Body of pancreas (tissue), 4 donors: ENCODE data around the gene DGCR8.

Source experiments
- POLR2A ChIP-seq, 3 donors: fragments of 450-650 bp; IDR thresholded peaks; one replicate each; pipeline ENCODE4 v1.6.1; 2016; ENCODE audit warnings: antibody characterized with exemption in 3 of 3, mild to moderate bottlenecking in 2 of 3
- TF ChIP-seq, protein P1 (sequence below), 7 experiments: fragments of 450-650 bp in 4 of 7; fragments of 200-600 bp in 3 of 7; sonication (generic) in 3 of 7; IDR thresholded peaks; one replicate each; pipeline ENCODE4 v1.5.1; 2016 to 2019; ENCODE audit warnings: antibody characterized with exemption in 7 of 7

DNA sequence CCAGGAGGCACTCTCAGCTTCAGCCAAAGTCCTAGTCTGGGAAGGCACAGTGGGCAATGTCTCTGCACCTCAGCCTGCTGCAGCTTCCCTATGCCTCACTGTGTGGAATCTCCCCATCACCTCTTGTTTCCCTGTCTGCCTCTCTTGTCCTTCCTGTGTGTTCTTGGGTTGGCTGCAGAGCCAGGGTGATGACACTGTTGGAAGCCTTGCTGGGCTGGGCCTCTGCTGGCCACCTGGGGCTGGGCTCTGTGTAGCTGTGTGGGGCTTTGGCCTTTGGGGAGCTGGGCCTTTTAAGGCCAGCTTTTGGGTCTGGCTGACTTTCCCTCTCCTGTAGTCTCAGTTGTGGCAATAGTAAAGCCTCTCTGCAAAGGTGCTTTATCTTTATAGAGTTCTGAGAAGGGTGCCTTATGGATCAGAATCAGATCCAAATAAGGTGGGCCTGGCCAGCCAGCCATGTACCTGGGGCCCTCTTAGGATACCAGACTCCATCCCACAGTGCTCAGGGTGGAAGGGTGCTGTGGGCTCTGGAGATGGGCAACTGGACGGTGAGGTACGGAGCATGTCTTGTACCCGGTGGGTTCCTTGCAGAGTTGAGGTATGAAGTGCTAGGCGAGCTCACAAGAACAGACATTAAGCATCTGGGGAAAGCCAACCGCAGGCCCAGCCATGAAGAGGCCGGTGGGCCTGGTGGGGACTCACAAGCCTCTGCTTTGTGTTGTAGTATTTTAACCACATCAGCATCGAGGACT, 25.6 kb downstream of the DGCR8 start:
- TF ChIP-seq, protein P1, sequence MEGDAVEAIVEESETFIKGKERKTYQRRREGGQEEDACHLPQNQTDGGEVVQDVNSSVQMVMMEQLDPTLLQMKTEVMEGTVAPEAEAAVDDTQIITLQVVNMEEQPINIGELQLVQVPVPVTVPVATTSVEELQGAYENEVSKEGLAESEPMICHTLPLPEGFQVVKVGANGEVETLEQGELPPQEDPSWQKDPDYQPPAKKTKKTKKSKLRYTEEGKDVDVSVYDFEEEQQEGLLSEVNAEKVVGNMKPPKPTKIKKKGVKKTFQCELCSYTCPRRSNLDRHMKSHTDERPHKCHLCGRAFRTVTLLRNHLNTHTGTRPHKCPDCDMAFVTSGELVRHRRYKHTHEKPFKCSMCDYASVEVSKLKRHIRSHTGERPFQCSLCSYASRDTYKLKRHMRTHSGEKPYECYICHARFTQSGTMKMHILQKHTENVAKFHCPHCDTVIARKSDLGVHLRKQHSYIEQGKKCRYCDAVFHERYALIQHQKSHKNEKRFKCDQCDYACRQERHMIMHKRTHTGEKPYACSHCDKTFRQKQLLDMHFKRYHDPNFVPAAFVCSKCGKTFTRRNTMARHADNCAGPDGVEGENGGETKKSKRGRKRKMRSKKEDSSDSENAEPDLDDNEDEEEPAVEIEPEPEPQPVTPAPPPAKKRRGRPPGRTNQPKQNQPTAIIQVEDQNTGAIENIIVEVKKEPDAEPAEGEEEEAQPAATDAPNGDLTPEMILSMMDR (IDR thresholded peaks at IDR 0.05): no peak
- no peak for TF ChIP-seq POLR2A (IDR thresholded peaks at IDR 0.05)
